HG03280 (cell line): ENCODE data around the gene DR1.

Source experiments
- ATAC-seq: cut with Tn5 transposase; IDR thresholded peaks from one replicate; pipeline ENCODE4 v1.9.1; 2021; ENCODE audit warnings: mild to moderate bottlenecking, moderate library complexity; ENCODE audit not compliant: unreplicated experiment

DR1 gene

DNA sequence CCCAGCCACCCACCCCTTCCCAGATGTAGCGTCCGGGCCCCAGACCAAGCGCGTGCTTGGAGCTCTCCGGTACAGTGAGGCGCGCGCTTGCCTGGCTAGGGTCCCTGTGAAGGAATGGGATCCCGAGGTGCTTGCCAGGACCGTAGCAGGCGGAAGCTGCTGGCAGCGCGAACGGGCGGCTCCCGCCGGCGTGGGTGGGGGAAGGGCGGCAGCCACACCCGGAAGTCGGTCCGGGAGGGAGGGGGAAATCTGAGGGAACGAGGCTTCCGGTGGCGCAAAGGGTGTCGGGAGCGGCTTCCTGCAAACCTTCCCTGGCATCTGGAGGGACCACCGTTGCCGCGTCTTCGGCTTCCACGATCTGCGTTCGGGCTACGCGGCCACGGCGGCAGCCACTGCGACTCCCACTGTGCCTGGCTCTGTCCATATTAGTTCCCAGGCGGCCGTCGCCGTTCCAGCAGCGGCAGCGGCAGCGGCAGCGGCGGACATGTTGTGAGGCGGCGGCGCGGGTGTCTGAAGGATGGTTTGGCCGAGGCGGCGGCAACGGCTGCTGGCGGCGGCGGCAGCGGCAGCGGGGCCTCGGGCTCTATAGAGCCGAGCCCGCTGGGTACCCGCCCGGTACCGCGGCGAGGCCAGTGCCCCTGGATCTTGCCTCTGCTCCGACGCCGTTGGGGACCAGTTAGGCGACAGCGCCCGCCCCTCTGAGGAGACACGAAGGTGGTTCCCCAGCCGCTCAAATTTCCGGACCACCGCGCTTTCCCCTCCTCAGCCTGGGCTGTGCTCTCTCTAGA is at the start of gene DR1:
DR1 (plus strand) TSS at position 275 of the 788 bp plus-strand sequence. CDS start 739 bp downstream, outside the sequence.
- ATAC-seq: peak; percentile 75

GRCh38 chr1:93296555-93297154 is 49.1 kb upstream of the DR1 start:
- no peak for ATAC-seq

- no peak for ATAC-seq
These were observed 44.6 kb upstream of the DR1 start for GRCh38 chr1:93301131-93301530.

- ATAC-seq: no peak
These were observed 43.6 kb upstream of the DR1 start for GRCh38 chr1:93302078-93302477.

DNA sequence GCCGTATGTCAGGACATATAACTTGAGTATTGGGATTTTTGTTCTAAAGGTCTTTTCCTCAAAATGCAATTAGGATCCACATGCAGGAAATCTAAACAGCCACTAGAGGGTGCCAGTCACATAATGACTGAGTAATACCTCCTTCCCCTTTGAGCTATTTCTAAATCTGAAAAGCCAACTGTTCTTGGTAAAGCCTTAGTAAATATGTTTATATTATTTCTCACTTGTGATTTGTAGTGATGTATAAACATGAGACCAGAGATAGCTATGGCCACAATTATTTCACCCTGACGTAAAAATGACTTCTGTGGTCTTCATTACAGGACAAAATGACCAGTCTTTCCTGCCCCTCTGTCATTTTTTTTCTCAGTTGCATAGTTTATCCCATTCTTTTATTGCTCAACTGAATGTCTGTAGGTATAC is 41.0 kb upstream of the DR1 start:
- ATAC-seq: no peak

GRCh38 chr1:93306920-93307319 is 38.8 kb upstream of the DR1 start:
- ATAC-seq: no peak

GRCh38 chr1:93313026-93313425 is 32.7 kb upstream of the DR1 start:
- no peak for ATAC-seq

- no peak for ATAC-seq
These were observed 28.5 kb upstream of the DR1 start for GRCh38 chr1:93317207-93317606.

DNA sequence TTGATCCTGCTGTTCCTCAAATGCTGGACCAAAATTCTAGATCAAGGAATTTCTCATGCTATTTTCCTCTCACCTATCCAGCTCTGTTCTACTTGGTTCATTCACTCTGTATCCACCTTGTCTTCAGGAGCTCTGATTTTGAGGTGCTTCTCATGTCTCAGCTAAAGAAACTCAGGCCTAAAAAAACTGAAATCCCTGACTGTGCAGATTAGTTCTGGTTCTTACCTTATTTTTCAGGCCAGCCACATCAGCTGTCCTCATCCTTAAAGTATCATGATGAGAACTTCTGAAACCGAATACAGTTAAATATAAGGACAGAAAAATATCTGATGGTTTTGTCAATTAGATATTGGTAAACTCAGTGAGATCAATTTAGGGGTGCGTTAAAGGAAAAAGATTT is 27.8 kb upstream of the DR1 start:
- ATAC-seq: no peak

DNA sequence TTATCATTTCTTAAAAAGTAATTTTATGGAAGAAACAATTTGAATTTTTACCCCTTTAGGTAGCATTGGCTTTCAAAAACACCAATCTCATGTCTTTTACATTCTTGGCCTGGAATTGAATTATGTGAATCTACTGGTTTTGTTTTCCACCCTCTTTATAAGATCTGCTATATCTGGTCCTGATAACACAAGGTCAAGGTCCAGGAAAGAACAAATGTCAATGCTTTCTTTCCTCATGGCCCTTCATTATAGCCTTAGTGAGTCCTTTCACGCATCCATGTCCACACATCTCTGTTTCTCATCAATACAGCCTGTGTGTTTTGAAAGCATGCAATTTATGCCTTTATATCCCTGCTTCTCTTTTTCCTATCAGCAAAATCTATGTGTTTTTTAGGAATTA is 24.0 kb upstream of the DR1 start:
- no peak for ATAC-seq

GRCh38 chr1:93322349-93322748 is 23.4 kb upstream of the DR1 start:
- no peak for ATAC-seq

DNA sequence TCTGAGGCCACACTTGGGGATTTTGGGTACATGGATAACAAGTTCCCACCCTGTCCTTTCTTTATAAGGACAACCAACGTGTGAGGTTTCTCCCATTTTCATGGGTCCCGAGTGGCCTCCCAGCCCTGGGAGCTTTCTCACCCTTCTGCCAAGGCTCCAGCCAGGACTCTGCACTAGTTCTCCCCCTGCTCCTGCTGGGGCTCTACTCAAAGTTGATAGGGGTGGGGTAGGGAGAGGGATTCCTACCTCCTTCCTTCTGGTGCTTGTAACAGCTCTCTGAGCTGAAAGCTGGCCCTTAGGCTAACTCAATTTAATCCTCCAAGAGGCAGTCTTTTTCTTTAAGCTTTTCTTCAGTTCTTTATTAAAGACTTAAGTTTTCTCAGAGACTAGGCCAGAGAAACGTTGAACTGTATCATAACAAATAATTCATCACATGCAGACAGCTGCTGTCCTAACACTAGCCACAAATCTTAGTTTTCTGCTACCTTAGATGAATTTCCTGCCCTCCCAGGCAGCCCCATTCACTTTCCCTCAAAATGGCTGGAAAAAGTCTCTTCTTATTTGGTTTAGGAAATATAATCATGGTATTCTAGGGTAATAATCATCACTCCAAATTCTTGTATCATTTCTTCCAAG is 22.4 kb upstream of the DR1 start:
- ATAC-seq: no peak

- no peak for ATAC-seq
These were observed 20.9 kb upstream of the DR1 start for GRCh38 chr1:93324486-93325464.

DNA sequence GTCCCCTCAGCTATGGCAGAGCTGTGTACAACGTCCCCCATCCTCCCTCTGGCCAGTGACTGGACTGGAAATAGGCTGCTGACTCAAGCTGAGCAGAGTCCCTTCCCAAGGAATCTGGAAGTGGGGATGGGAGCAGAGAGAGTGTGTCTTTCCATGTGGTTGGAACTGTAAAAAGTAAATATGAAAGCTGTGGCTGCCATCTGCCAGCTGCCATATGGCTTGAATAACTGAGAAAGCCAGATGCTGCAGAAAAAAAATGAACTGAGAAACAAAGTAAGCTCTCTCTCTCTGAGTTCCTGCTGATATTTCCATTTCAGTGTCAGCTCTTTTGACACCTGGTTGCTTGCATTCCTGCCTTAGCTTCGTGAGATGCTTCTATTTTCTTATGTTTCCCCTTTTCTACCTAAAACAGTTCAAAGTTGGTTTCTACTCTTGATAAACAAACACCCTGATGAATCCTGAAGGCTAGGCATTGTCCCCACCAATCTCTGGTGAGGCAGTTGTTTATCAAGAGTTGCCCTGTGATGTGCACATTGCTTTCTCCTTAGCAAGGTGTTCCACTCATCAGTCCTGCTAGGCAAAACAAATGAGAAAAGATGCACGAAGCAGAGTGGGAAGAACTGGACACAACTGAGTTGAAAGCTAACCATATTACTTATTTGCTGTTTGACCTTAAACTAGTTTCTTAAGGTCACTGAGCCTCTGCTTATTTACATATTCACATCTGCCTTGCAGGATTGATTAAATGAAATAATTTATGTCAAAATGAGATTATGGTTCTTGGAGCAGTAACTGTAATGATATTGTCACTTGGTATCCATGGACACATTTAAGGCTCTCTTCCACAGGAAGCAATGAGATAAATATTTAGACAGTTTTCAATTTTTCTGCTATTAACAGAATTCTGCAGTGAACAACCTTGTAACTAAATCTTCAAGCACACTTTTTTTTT is 16.6 kb upstream of the DR1 start:
- ATAC-seq: peak; percentile 78

DNA sequence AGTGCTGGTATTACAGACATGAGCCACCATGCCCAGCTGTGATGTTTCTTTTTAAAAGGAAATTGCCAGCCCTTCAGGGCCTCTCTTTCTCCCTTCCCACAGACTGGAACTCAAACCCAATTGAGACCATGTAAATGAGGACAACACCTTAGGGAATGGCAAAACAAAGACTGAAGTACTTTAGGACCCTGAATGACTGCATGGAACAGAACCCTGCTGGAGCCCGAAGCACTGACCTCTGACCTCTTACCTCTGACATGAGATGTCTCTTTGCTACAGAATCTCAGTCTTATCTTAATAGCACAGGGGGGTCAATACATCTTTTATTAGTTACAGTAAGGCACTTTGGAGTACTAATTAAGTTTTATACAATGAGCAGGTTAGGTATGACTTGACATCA is 15.5 kb upstream of the DR1 start:
- ATAC-seq: no peak

DNA sequence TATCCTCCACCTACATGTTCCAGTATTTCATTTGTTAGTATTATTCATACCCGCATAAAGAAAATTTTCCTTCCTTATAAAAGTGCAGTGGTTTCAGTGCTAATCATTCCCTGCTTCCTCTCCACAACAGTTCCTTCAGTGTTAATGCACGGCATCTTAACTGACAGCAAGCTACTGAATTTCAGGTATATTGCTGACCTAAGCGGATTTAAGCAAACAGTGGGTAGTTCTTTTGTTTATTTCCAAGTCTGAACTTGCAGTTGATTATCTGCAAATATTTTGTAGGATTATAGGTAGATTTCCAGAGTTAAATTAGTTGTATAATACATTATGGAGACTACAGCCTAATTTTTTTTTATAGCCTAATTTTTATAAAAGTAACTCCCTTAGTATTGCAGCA is 15.1 kb upstream of the DR1 start:
- ATAC-seq: no peak

GRCh38 chr1:93331412-93331811 is 14.3 kb upstream of the DR1 start:
- ATAC-seq: no peak

DNA sequence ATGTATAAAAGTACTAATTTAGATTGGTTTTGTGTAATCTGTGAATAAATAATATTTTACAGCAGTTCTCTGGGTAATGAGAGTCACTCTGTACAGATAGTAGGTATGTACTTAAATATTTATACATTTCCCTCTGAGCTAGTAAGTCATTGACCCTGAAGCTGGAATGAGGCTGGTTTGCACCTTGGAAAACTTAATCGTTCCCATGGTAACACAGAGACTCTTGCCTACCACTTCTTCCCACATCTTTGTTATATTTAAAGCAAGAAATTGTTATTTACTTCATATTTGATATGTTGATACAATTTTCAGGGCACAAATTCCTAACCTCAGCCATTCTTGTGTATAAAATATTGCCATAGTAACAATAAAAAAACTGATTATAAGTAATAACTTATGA is 13.3 kb upstream of the DR1 start:
- no peak for ATAC-seq

DNA sequence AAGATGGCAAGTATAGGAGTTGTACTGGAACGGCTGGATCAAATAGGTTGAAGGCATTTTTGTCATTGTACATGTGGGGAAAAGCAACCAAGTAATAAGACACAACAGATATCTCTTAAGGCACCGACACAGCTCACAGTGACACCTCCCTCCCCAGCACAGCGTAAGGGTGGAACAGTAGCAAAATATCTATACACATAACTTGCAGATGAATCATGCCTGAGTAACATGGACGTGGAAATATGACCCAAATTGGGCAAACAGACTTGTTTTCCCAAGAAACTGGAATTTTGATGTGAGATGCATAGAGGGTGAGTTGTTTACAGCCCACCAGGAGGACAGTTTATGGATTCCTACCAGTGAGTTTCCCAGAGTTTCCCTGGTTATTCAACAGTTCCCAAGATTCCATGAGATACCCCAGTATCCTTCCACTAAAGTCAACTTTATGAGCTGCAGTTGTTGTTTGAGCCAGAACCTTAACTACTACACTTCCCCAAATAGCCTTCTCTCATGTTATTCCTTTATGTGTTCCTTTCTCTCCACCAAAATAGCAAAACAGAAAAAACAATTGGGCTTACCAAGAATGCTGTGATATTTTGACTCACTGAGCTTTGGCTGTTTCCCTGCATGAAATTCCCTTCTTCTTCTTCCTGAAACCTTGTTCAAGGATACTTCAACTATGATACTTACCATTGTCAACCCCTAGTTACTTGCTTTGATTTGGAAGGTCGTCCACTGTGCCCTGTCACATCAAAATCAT is 7.1 kb upstream of the DR1 start:
- no peak for ATAC-seq
